GM12891 (cell line): ENCODE results near the gene KIAA1328.
A peak's percentile ranks its signal among the peaks of the same experiment; 100 is the strongest.

Experiments used
- DNase-seq: peaks from one replicate; pipeline ENCODE4 v3.0.0; 2011; ENCODE audit warnings: low spot score; ENCODE audit not compliant: insufficient read length
- FAIRE-seq: peaks from 2 replicates; lab custom pipeline; 2011; peaks lifted over from hg19 to GRCh38; lab: Jason Lieb, UNC
- PAX5 ChIP-seq: IDR thresholded peaks from 2 replicates; pipeline ENCODE4 v1.6.1; 2011; ENCODE audit warnings: low read length, moderate library complexity, mild to moderate bottlenecking; ENCODE audit not compliant: insufficient read depth, severe bottlenecking
- POLR2A ChIP-seq: IDR thresholded peaks from 2 replicates; pipeline ENCODE4 v1.6.1; 2011; ENCODE audit warnings: low read depth, low read length, control low read depth
- POLR2AphosphoS5 ChIP-seq: IDR thresholded peaks from 2 replicates; pipeline ENCODE4 v1.6.1; 2011; ENCODE audit warnings: low read depth, low read length, control low read depth
- POU2F2 ChIP-seq: IDR thresholded peaks from 2 replicates; pipeline ENCODE4 v1.6.1; 2011; ENCODE audit warnings: low read depth, mild to moderate bottlenecking, control low read depth, low read length, moderate library complexity
- SPI1 ChIP-seq: IDR thresholded peaks from 2 replicates; pipeline ENCODE4 v1.6.1; 2011; ENCODE audit warnings: low read depth, low read length, control low read depth
- TAF1 ChIP-seq: IDR thresholded peaks from 2 replicates; pipeline ENCODE4 v1.6.1; 2011; ENCODE audit warnings: low read depth, low read length, control low read depth

The KIAA1328 gene

GRCh38 chr18:37251679-37252078, 422.8 kb downstream of the KIAA1328 start:
- FAIRE-seq, result no peak
- TF ChIP-seq POLR2A (no peak), TAF1 (no peak), PAX5 (no peak), POLR2AphosphoS5 (no peak), POU2F2 (no peak), SPI1 (no peak)
- no peak for DNase-seq

DNA sequence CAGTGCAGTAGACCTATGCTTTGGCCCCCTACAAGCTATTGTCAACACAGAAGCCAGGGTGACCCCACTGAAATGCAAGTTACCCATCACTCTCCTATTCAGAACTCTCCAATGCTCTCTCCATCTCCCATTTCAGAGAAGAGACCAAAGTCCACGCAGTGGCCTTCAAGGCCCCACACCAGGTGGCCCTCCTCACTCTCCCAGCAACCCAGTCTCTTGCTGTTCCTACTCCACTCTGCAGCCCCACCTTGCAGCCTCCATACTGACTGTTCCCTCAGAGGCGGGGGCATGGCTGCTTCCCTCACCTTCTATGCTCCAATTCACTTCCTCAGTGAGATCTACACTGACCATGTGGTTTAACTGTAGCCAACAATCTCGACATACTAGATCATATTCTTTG, 423.4 kb downstream of the KIAA1328 start:
- FAIRE-seq, result no peak
- TF ChIP-seq POLR2AphosphoS5, result no peak
- TF ChIP-seq TAF1, result no peak
- TF ChIP-seq POLR2A, result no peak
- no peak for TF ChIP-seq SPI1
- no peak for TF ChIP-seq POU2F2
- TF ChIP-seq PAX5, result no peak
- DNase-seq, result no peak

DNA sequence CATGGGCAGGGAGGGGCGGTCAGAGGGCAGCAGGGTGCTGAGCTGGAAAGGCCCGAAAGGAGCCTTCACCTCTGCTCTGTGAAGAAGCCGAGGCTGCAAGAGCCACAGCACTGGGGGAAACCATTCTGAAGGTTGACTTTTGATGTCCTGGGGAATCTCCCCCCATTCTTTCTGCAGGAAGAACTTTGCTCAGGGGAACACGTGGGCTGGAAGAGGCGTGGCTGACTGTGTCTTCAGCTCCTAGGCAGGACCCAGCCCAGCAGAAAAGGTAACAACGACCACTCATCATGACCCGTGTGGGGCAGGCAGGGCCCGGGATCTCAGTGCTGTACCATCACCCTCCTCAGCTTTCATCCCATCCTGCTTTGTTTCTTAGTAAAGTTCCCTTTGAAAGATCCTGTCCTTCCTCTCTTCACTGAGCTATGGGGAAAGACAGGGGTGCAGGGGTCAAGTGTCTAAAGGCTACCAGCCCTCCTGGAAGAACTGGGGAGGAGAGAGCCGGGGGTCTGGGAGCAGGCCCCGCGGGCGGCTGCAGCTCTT, 424.0 kb downstream of the KIAA1328 start:
- no peak for FAIRE-seq
- DNase-seq, result no peak
- TF ChIP-seq POLR2A (no peak), POU2F2 (no peak)

- DNase-seq (peak; percentile 53), FAIRE-seq (no peak)
- TF ChIP-seq PAX5 (no peak), TAF1 (no peak), POLR2AphosphoS5 (no peak), POLR2A (no peak), POU2F2 (no peak), SPI1 (no peak)
Measured at GRCh38 chr18:37253394-37254235, 424.7 kb downstream of the KIAA1328 start.

DNA sequence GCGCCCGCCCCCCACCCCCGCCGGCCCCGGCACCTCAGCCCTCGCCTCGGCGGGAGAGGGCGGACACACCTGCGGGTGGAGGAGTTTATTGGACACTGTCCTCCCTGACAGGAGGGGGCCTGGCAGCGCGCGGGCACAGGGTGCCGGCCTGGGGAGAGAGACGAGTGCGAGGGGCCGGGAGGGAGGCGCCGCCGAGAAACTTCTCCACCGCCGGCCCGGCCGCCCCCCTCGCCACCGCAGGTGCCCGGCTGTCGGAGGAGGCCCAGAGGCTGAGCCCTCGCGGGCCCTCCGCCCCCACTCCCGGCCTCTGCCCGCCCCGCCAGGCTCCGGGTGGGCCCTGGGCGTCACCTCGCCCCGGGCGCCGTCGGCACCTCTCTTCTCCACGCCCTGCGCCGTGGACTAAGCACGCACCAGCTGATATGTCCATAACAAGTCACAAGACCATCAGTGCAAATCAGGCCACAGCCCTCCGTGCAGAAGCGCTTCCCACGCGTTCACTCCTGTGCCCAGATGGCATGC, 425.4 kb downstream of the KIAA1328 start:
- FAIRE-seq (no peak), DNase-seq (no peak)
- no peak for TF ChIP-seq POLR2AphosphoS5
- no peak for TF ChIP-seq POU2F2

GRCh38 chr18:37254973-37255372, 426.0 kb downstream of the KIAA1328 start:
- FAIRE-seq, result no peak
- no peak for DNase-seq
- no peak for TF ChIP-seq TAF1
- TF ChIP-seq PAX5, result no peak
- no peak for TF ChIP-seq POU2F2

DNA sequence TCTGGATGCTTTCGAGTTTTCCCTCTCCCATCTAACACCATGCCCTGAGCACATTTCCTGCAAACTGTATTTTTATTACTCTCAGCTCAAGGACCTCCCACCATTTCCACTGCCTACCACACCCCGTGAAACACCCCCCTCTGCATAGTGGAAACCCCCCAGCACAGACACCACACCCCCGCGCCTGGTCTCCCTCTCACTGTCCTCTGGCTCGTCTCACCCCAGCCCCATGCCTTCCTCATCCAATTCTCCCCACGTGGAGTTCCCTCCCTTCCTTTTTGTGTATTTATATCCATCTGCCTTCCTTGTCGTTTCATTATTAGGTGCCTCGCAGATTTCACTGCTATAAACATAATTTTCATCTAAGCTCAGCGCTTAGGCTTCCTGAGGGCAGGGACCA, 429.2 kb downstream of the KIAA1328 start:
- FAIRE-seq (no peak), DNase-seq (no peak)
- no peak for TF ChIP-seq POLR2AphosphoS5
- TF ChIP-seq SPI1, result no peak
- no peak for TF ChIP-seq POLR2A
- no peak for TF ChIP-seq POU2F2
- no peak for TF ChIP-seq TAF1
- TF ChIP-seq PAX5, result no peak

GRCh38 chr18:37258819-37259218, 429.9 kb downstream of the KIAA1328 start:
- DNase-seq, result no peak
- TF ChIP-seq PAX5 (no peak), POLR2AphosphoS5 (no peak), POU2F2 (no peak), POLR2A (no peak), TAF1 (no peak), SPI1 (no peak)
- FAIRE-seq, result no peak

GRCh38 chr18:37259711-37260110, 430.8 kb downstream of the KIAA1328 start:
- no peak for FAIRE-seq
- TF ChIP-seq PAX5 (no peak), SPI1 (no peak), POLR2AphosphoS5 (no peak), POU2F2 (no peak), TAF1 (no peak), POLR2A (no peak)
- no peak for DNase-seq

- TF ChIP-seq POU2F2, result no peak
- no peak for TF ChIP-seq SPI1
- TF ChIP-seq PAX5, result no peak
- TF ChIP-seq POLR2A, result no peak
- TF ChIP-seq TAF1, result no peak
- TF ChIP-seq POLR2AphosphoS5, result no peak
- DNase-seq, result no peak
- FAIRE-seq, result no peak
Measured at GRCh38 chr18:37260367-37261093, 431.6 kb downstream of the KIAA1328 start.
